ENCODE data around the gene STXBP5. TPM values are rescaled to one million over a fixed set of nuclear protein-coding genes. Genes with fewer than 3 reads are reported as not detected.

The STXBP5 gene
- total and polyA plus RNA-seq, 9 of the 15 experiments (the other 6 are each of a cell fraction or from before 2014, with no cell fraction given), result 23.3 to 172 (median 71.5) TPM

DNA sequence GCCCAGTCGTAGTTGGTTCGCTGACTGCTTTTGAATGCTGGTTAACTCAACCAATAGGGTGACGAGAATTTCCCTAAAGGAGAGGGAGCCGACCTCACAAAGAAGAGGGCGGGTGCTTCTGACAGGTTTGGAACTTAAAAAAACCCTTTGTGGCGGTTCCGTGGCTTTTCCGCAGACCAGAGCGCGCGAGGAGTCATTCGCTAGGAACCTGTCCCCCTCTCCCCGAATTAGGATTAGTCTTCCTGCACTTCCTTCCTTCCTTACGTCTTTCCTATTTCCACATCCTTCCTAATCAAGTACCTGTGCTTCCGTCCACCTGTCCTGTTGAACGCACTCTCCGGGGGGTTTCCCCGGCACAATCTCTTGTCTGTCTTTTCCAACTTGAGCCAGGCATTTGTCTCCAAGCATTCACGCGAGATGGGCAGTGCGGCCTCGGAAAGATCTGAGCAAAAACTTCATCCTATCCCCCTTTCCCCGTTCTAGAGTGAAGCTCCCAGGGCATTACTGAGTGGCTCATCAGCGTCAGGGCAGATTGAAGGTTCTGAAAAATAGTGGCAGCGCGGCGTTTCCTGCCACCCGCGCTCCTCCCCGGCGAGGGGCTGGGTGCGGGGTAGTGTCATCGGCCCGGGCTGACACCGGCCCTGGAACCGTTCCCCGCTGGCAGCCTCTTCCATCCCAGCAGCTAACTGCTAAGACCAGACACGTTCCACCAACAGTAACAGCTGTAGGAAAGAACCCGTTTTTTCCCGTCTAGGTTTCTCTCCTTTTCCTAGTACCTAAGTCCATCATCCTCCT lies 1.5 kb upstream of the STXBP5 start (continued):
- TF ChIP-seq, protein P1, sequence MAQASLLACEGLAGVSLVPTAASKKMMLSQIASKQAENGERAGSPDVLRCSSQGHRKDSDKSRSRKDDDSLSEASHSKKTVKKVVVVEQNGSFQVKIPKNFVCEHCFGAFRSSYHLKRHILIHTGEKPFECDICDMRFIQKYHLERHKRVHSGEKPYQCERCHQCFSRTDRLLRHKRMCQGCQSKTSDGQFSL (CRISPR knock-in tag; IDR thresholded peaks at IDR 0.05), result no peak
- TF ChIP-seq, protein P1 (tag; IDR thresholded peaks at IDR 0.05), result no peak
- TF ChIP-seq, protein P2, sequence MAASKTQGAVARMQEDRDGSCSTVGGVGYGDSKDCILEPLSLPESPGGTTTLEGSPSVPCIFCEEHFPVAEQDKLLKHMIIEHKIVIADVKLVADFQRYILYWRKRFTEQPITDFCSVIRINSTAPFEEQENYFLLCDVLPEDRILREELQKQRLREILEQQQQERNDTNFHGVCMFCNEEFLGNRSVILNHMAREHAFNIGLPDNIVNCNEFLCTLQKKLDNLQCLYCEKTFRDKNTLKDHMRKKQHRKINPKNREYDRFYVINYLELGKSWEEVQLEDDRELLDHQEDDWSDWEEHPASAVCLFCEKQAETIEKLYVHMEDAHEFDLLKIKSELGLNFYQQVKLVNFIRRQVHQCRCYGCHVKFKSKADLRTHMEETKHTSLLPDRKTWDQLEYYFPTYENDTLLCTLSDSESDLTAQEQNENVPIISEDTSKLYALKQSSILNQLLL (CRISPR knock-in tag; IDR thresholded peaks at IDR 0.05; ENCODE audit: borderline replicate concordance), result no peak
- TF ChIP-seq, protein P3, sequence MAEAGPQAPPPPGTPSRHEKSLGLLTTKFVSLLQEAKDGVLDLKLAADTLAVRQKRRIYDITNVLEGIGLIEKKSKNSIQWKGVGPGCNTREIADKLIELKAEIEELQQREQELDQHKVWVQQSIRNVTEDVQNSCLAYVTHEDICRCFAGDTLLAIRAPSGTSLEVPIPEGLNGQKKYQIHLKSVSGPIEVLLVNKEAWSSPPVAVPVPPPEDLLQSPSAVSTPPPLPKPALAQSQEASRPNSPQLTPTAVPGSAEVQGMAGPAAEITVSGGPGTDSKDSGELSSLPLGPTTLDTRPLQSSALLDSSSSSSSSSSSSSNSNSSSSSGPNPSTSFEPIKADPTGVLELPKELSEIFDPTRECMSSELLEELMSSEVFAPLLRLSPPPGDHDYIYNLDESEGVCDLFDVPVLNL (CRISPR knock-in tag; IDR thresholded peaks at IDR 0.05; ENCODE audit: low read depth), result no peak
- TF ChIP-seq GTF2A2 (tag; IDR thresholded peaks at IDR 0.05) (no peak), MTA2 (IDR thresholded peaks at IDR 0.05; ENCODE audit: low read depth) (peak; percentile 30; the same call in 1 of the 2 replicates), CCNT2 (IDR thresholded peaks at IDR 0.05; ENCODE audit: borderline replicate concordance, extremely low read depth, insufficient read length, low read depth, low read length) (no peak), MBD2 (IDR thresholded peaks at IDR 0.05; ENCODE audit: borderline replicate concordance, low read depth) (peak; percentile 99), ZNF717 (CRISPR knock-in tag; IDR thresholded peaks at IDR 0.05) (0 out of 2 replicates have a peak, but pooled peaks have one; percentile 60)
- TF ChIP-seq, protein P4, sequence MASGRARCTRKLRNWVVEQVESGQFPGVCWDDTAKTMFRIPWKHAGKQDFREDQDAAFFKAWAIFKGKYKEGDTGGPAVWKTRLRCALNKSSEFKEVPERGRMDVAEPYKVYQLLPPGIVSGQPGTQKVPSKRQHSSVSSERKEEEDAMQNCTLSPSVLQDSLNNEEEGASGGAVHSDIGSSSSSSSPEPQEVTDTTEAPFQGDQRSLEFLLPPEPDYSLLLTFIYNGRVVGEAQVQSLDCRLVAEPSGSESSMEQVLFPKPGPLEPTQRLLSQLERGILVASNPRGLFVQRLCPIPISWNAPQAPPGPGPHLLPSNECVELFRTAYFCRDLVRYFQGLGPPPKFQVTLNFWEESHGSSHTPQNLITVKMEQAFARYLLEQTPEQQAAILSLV (tag; IDR thresholded peaks at IDR 0.05), result no peak
- TF ChIP-seq, protein P5, sequence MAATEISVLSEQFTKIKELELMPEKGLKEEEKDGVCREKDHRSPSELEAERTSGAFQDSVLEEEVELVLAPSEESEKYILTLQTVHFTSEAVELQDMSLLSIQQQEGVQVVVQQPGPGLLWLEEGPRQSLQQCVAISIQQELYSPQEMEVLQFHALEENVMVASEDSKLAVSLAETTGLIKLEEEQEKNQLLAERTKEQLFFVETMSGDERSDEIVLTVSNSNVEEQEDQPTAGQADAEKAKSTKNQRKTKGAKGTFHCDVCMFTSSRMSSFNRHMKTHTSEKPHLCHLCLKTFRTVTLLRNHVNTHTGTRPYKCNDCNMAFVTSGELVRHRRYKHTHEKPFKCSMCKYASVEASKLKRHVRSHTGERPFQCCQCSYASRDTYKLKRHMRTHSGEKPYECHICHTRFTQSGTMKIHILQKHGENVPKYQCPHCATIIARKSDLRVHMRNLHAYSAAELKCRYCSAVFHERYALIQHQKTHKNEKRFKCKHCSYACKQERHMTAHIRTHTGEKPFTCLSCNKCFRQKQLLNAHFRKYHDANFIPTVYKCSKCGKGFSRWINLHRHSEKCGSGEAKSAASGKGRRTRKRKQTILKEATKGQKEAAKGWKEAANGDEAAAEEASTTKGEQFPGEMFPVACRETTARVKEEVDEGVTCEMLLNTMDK (IDR thresholded peaks at IDR 0.05; ENCODE audit: borderline replicate concordance, insufficient read depth, low read depth, low read length, poor library complexity, severe bottlenecking), result no peak
- TF ChIP-seq, protein P6, sequence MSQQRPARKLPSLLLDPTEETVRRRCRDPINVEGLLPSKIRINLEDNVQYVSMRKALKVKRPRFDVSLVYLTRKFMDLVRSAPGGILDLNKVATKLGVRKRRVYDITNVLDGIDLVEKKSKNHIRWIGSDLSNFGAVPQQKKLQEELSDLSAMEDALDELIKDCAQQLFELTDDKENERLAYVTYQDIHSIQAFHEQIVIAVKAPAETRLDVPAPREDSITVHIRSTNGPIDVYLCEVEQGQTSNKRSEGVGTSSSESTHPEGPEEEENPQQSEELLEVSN (IDR thresholded peaks at IDR 0.05; ENCODE audit: borderline replicate concordance in 1 of 2, extremely low read depth in 1 of 2, insufficient read depth in 1 of 2, insufficient read length in 1 of 2, low read depth in 1 of 2, low read length in 1 of 2, poor library complexity in 1 of 2, severe bottlenecking in 1 of 2), result peak in 1 of 2 experiments; percentile 20
- TF ChIP-seq, protein P7, sequence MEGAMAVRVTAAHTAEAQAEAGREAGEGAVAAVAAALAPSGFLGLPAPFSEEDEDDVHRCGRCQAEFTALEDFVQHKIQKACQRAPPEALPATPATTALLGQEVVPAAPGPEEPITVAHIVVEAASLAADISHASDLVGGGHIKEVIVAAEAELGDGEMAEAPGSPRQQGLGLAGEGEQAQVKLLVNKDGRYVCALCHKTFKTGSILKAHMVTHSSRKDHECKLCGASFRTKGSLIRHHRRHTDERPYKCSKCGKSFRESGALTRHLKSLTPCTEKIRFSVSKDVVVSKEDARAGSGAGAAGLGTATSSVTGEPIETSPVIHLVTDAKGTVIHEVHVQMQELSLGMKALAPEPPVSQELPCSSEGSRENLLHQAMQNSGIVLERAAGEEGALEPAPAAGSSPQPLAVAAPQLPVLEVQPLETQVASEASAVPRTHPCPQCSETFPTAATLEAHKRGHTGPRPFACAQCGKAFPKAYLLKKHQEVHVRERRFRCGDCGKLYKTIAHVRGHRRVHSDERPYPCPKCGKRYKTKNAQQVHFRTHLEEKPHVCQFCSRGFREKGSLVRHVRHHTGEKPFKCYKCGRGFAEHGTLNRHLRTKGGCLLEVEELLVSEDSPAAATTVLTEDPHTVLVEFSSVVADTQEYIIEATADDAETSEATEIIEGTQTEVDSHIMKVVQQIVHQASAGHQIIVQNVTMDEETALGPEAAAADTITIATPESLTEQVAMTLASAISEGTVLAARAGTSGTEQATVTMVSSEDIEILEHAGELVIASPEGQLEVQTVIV (CRISPR knock-in tag; IDR thresholded peaks at IDR 0.05; ENCODE audit: borderline replicate concordance), result 0 out of 2 replicates have a peak, but pooled peaks have one; percentile 23

Measured in K562 (cell line).